HG02884 (cell line): ENCODE measurements around the gene KLKB1.

Experiments used
- ATAC-seq: cut with Tn5 transposase; IDR thresholded peaks from one replicate; pipeline ENCODE4 v1.9.1; 2021; ENCODE audit warnings: mild to moderate bottlenecking, moderate library complexity; ENCODE audit not compliant: unreplicated experiment

Gene KLKB1

DNA sequence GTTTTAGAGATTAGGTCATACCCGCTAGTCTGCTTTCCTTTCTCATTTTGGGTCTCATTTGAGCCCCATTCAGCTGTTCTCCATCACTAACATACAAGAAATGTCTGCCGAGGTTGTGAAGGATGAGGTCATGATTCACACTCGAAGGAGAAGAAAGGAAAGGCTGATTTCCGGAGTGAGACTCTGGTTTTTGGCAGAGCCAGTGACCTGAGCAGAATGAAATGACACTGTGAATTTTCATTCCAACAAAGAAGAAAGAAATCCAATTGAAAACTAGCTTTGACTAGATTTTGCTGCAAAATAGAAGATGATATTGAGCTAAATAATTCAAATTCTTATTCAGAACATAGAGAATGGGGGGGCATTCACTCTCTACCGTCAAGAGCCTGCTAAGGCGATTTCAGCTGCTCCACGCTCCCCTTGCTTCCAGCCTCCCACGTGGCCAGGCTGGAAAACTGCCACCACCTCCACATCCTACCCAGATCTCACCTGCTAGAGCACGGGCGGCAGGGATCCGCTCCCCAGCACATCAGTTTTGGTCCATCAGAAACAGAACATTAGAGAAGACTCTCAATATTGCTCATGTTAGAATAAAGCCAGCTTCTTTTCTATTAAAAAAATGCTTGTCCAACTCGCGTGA, 77.7 kb downstream of the KLKB1 start:
- ATAC-seq = no peak

DNA sequence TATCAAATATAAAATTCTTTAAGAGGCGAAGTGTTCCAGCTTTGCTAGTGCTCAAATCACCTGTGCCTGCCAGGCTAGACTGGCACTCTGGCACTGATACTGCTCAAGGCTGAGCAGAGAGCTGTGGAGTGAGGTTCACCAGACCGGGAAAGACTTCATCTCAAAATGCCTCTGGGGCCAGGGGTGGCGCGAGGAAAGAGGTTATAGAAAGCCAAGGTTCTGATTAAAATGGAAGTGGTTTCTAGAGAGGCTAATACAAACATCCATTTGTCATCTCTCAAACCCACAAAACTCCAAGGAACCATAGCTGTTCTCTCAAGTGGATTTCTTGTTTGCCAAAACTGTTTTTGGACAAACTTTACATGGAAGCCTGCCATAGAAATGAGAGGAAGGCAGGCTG, 80.2 kb downstream of the KLKB1 start:
- ATAC-seq = no peak

DNA sequence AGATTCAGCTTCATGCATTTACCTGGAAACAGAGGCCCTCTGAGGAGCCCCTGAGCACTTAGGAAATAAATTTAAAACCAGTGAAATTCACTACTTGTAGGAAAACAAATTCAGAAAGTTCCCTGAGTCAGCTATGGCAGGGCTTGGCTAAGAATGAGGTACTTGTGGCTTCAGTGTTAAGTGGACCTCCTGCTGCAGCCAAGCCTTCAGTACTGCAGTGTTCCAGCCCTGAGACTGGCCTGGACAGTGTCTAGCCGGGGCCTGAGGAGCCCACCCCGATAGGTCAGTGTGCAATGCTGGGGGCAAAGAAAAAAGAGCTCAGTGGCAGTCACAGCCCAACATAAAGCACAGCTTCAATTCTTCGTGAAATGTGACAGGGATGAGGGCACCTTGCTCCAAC, 80.6 kb downstream of the KLKB1 start:
- no peak for ATAC-seq
